Mesenchymal stem cell (in vitro differentiated cells and primary cell): ENCODE data around the gene NAT10.

Experiments
- DNase-seq: peaks from one replicate; pipeline ENCODE4 v3.0.0-alpha.2; 2013
- H2AFZ ChIP-seq: one replicate; pipeline ENCODE4 v1.6.1; 2013; ENCODE audit warnings: low read depth, mild to moderate bottlenecking, control low read depth, inconsistent platforms, low read length, moderate library complexity
- H2AK5ac ChIP-seq: 2 replicates; pipeline ENCODE4 v1.6.1; 2013; ENCODE audit warnings: low read length, moderate library complexity, mild to moderate bottlenecking, inconsistent platforms; ENCODE audit not compliant: severe bottlenecking
- H2BK120ac ChIP-seq: one replicate; pipeline ENCODE4 v1.6.1; 2013; ENCODE audit warnings: low read depth, mild to moderate bottlenecking, inconsistent platforms, low read length, moderate library complexity
- H2BK12ac ChIP-seq, 2 experiments: one replicate each; pipeline ENCODE4 v1.6.1; 2013; ENCODE audit warnings: inconsistent platforms in 2 of 2, low read length in 2 of 2, mild to moderate bottlenecking in 2 of 2, moderate library complexity in 2 of 2, control low read depth in 1 of 2
- H2BK15ac ChIP-seq: one replicate; pipeline ENCODE4 v1.6.1; 2013; ENCODE audit warnings: mild to moderate bottlenecking, low read depth, inconsistent platforms; ENCODE audit not compliant: poor library complexity, severe bottlenecking
- H2BK5ac ChIP-seq: 2 replicates; pipeline ENCODE4 v1.6.1; 2013; ENCODE audit warnings: low read depth, mild to moderate bottlenecking, low read length, control low read depth, inconsistent platforms; ENCODE audit not compliant: poor library complexity, severe bottlenecking
- H3K14ac ChIP-seq, 2 experiments: one replicate each; pipeline ENCODE4 v1.6.1; 2013; ENCODE audit warnings: inconsistent platforms in 2 of 2, low read length in 2 of 2, control low read depth in 1 of 2, mild to moderate bottlenecking in 1 of 2, moderate library complexity in 1 of 2
- H3K18ac ChIP-seq, 2 experiments: one replicate each; pipeline ENCODE4 v1.6.1; 2013; ENCODE audit warnings: inconsistent platforms in 2 of 2, low read length in 2 of 2, control low read depth in 1 of 2, low read depth in 1 of 2, mild to moderate bottlenecking in 1 of 2
- H3K23ac ChIP-seq, 2 experiments: one replicate each; pipeline ENCODE4 v1.6.1; 2013; ENCODE audit warnings: inconsistent platforms in 2 of 2, low read length in 2 of 2, mild to moderate bottlenecking in 2 of 2, moderate library complexity in 2 of 2, control low read depth in 1 of 2
- H3K27ac ChIP-seq: 2 replicates; pipeline ENCODE4 v1.5.1; 2013; ENCODE audit warnings: mild to moderate bottlenecking, moderate library complexity, low read length, control low read depth, inconsistent platforms; ENCODE audit not compliant: poor library complexity, severe bottlenecking
- H3K27me3 ChIP-seq, 2 experiments: 2 replicates each; pipeline versions ENCODE4 v1.6.1 to v1.7.0; 2013; ENCODE audit warnings: low read length in 2 of 2, mild to moderate bottlenecking in 2 of 2, moderate library complexity in 2 of 2, control low read depth in 1 of 2, inconsistent platforms in 1 of 2; ENCODE audit not compliant: control insufficient read depth in 1 of 2, insufficient read depth in 1 of 2
- H3K36me3 ChIP-seq, 2 experiments: 2 replicates each; pipeline versions ENCODE4 v1.6.1 to v1.7.0; 2013; ENCODE audit warnings: low read length in 2 of 2, control low read depth in 1 of 2, inconsistent platforms in 1 of 2, low read depth in 1 of 2, mild to moderate bottlenecking in 1 of 2; ENCODE audit not compliant: insufficient read depth in 2 of 2, control insufficient read depth in 1 of 2
- H3K4ac ChIP-seq, 2 experiments: one replicate each; pipeline ENCODE4 v1.6.1; 2013; ENCODE audit warnings: inconsistent platforms in 2 of 2, low read length in 2 of 2, mild to moderate bottlenecking in 2 of 2, moderate library complexity in 2 of 2, control low read depth in 1 of 2, low read depth in 1 of 2
- H3K4me1 ChIP-seq: 2 replicates; pipeline ENCODE4 v1.6.1; 2013; ENCODE audit warnings: low read depth, low read length, control low read depth; ENCODE audit not compliant: control insufficient read depth, insufficient read depth
- H3K4me2 ChIP-seq: 2 replicates; pipeline ENCODE4 v1.6.1; 2013; ENCODE audit warnings: low read length, mild to moderate bottlenecking, inconsistent platforms; ENCODE audit not compliant: poor library complexity, severe bottlenecking
- H3K4me3 ChIP-seq, 2 experiments: 2 replicates each; pipeline versions ENCODE4 v1.5.1 to v1.7.0; 2013; ENCODE audit warnings: low read length in 2 of 2, mild to moderate bottlenecking in 2 of 2, control low read depth in 1 of 2, low read depth in 1 of 2; ENCODE audit not compliant: insufficient read depth in 1 of 2
- H3K79me1 ChIP-seq: replicated peaks from 2 replicates; pipeline ENCODE4 v1.6.1; 2013; ENCODE audit warnings: mild to moderate bottlenecking, control low read depth, low read length, inconsistent platforms; ENCODE audit not compliant: poor library complexity, severe bottlenecking
- H3K9ac ChIP-seq: 2 replicates; pipeline ENCODE4 v1.7.0; 2013; ENCODE audit warnings: mild to moderate bottlenecking, low read length, moderate library complexity
- H3K9me3 ChIP-seq: 2 replicates; pipeline ENCODE4 v1.7.0; 2013; ENCODE audit warnings: mild to moderate bottlenecking, low read length; ENCODE audit not compliant: control insufficient read depth
- H4K8ac ChIP-seq: one replicate; pipeline ENCODE4 v1.6.1; 2013; ENCODE audit warnings: inconsistent platforms, mild to moderate bottlenecking, low read length, moderate library complexity
- H4K91ac ChIP-seq: one replicate; pipeline ENCODE4 v1.6.1; 2013; ENCODE audit warnings: mild to moderate bottlenecking, low read length, inconsistent platforms
- WGBS: methylation state at CpG from one replicate; pipeline ENCODE4 v1.1.7; 2013; ENCODE audit warnings: mixed read lengths; 5-methylcytosine and 5-hydroxymethylcytosine counted together

NAT10 gene

DNA sequence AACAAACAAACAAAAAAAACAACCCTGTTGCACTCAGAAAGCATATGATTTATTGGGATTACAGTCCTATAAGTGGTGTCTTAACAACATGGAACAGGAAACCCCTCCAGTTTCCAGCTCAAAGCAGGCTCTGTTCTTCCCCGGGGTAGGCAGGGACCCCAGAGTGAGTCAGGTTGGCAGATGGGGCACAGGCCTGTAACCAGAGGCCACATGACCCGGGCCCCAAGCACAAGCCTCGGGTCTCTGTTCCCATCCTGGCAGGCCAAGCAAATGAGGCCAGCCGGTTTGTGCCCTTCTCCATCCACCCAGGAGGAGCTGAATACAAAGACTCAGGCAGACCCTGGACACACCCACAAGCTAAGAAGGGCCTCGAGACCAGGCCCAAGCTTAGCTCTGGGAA lies 75.8 kb downstream of the NAT10 start:
- peaks cover 0 to 8% of the 10 kb centered on the region in 2 experiments for H3K27me3 ChIP-seq
- H3K4me3 ChIP-seq = no peak overlapping the region
- H2BK12ac ChIP-seq = no peak overlapping the region
- no peak overlapping the region for H3K27ac ChIP-seq
- H3K23ac ChIP-seq = no peak overlapping the region
- H2BK120ac ChIP-seq = no peak overlapping the region
- H3K36me3 ChIP-seq = peaks cover 0 to 17% of the 10 kb centered on the region in 2 experiments
- H4K8ac ChIP-seq = no peak overlapping the region
- no peak overlapping the region for H2AFZ ChIP-seq
- H3K18ac ChIP-seq = no peak overlapping the region
- H2BK15ac ChIP-seq = no peak overlapping the region
- WGBS = 67% methylated on average over 5 of the region's 5 CpGs
- H2BK5ac ChIP-seq = no peak overlapping the region
- H3K4ac ChIP-seq = no peak overlapping the region
- H3K9ac ChIP-seq = no peak overlapping the region
- H3K9me3 ChIP-seq = no peaks in the 10 kb centered on the region
- DNase-seq = no peak
- no peak overlapping the region for H3K14ac ChIP-seq
- no peak overlapping the region for H3K4me2 ChIP-seq
- no peak overlapping the region for H2AK5ac ChIP-seq
- H3K4me1 ChIP-seq = peaks cover 7% of the 10 kb centered on the region
- peaks cover 45% of the 10 kb centered on the region for H3K79me1 ChIP-seq
- H4K91ac ChIP-seq = no peak overlapping the region

DNA sequence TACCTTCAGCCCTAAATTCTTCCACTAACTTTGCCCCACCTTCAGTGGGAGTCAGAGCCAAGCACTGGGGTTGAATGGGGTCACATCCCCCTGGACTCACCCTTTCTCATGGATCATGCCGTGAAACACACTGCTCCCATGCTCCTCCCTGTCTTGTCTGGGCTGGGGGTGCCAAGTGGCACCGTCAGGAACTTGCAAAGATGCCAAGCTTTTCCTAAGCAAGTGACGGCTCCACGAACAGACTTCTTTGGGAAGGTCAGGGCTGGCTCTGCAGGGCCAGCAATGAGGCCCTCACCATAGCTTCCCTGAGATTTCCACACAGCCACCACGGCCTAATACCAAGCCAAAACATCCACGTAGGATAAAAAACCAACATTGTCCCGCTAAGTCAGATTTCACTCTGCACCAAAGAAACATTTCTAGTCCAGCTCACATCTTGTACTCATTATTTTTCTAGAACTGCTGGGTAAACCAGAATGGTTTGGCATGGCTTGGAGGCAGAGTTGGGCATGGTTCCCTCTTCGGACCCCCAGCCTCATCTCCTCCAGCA lies 76.5 kb downstream of the NAT10 start:
- Histone ChIP-seq H4K8ac (peak overlapping the region; percentile 33), H2BK120ac (no peak overlapping the region), H2AFZ (no peak overlapping the region), H2BK12ac (no peak overlapping the region), H2AK5ac (no peak overlapping the region), H3K36me3 (peaks cover 0 to 20% of the 10 kb centered on the region in 2 experiments), H2BK15ac (no peak overlapping the region), H3K14ac (no peak overlapping the region), H3K27ac (no peak overlapping the region), H3K18ac (no peak overlapping the region), H3K27me3 (peaks cover 0 to 9% of the 10 kb centered on the region in 2 experiments), H3K4me2 (no peak overlapping the region), H3K9ac (no peak overlapping the region), H3K4me1 (peaks cover 8% of the 10 kb centered on the region), H3K4me3 (no peak overlapping the region), H3K79me1 (peaks cover 50% of the 10 kb centered on the region), H3K23ac (no peak overlapping the region), H4K91ac (peak overlapping the region; percentile 20), H3K4ac (no peak overlapping the region), H3K9me3 (no peaks in the 10 kb centered on the region), H2BK5ac (no peak overlapping the region)
- no peak for DNase-seq
- 93% methylated on average over 7 of the region's 8 CpGs for WGBS

DNA sequence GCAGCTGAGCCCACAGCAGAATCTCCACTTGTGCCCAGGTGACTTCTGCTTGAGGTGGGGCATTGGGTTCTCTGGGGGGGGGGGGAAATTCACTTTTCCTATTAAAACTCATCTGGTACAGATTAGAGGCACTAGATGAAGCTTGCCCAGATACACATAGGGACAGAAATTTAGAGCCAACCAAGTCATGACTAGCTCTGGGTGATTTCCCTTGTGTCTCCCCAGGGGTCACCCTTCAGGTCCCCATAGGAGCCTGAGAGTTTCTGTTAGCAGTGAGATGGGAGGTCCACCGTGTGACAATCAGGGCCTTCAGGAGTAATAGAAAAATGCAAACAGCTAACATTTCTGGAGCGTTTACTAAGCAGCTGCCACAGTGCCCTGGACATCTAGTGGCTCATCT lies 77.0 kb downstream of the NAT10 start:
- Histone ChIP-seq H3K36me3 (peaks cover 0 to 22% of the 10 kb centered on the region in 2 experiments), H3K27ac (no peak overlapping the region), H2AFZ (no peak overlapping the region), H3K4me1 (peaks cover 8% of the 10 kb centered on the region), H4K8ac (no peak overlapping the region), H3K9ac (no peak overlapping the region), H3K14ac (no peak overlapping the region), H3K4me2 (no peak overlapping the region), H3K27me3 (peaks cover 0 to 9% of the 10 kb centered on the region in 2 experiments), H4K91ac (no peak overlapping the region), H3K18ac (no peak overlapping the region), H2BK12ac (no peak overlapping the region), H3K4ac (no peak overlapping the region), H2BK120ac (no peak overlapping the region), H3K23ac (no peak overlapping the region), H2AK5ac (no peak overlapping the region), H2BK15ac (no peak overlapping the region), H3K79me1 (peaks cover 51% of the 10 kb centered on the region), H3K9me3 (no peaks in the 10 kb centered on the region), H2BK5ac (no peak overlapping the region), H3K4me3 (no peak overlapping the region)
- 91% methylated on average over 2 of the region's 2 CpGs for WGBS
- no peak for DNase-seq

DNA sequence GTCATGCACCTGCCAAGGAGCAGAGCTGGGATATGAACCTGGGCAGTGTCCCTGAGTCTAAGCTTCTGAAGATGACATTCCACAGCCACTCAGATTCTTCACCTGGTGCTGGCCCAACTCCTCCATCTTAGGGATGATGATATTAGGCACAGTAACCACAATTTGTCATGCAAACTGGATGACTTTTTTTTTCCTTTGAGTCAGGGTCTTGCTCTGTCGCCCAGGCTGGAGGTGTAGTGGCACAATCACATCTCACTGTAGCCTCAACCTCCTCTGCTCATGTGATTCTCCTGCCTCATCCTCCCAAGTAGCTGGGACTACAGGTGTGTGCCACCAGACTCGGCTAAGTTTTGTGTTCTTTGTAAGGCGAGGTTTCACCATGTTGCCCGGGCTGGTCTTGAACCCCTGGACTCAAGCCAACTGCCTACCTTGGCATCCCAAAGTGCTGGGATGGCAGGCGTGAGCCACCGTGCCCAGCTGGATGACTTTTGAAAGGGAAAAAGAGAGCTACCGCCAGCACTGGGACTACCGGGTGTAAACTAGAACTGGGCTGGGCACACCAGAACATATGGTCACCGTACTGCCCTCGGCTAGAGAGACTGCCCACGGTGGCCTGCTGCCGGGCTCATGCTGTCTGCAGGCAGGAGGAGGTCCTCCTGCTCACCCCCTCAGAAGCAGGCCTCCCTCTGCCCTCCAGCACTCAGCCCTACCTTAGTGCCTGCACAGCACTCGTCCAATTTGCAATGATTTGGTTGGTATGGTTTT lies 77.7 kb downstream of the NAT10 start:
- H2BK15ac ChIP-seq = no peak overlapping the region
- no peak overlapping the region for H4K91ac ChIP-seq
- no peak for DNase-seq
- H3K4me2 ChIP-seq = no peak overlapping the region
- H3K9me3 ChIP-seq = no peaks in the 10 kb centered on the region
- H3K79me1 ChIP-seq = peaks cover 50% of the 10 kb centered on the region
- no peak overlapping the region for H2AK5ac ChIP-seq
- H3K14ac ChIP-seq = no peak overlapping the region
- no peak overlapping the region for H2BK120ac ChIP-seq
- no peak overlapping the region for H3K18ac ChIP-seq
- no peak overlapping the region for H3K4ac ChIP-seq
- no peak overlapping the region for H3K4me3 ChIP-seq
- no peak overlapping the region for H3K23ac ChIP-seq
- peaks cover 8% of the 10 kb centered on the region for H3K4me1 ChIP-seq
- no peak overlapping the region for H3K27ac ChIP-seq
- H3K27me3 ChIP-seq = peaks cover 0 to 9% of the 10 kb centered on the region in 2 experiments
- H2BK5ac ChIP-seq = no peak overlapping the region
- peaks cover 0 to 22% of the 10 kb centered on the region in 2 experiments for H3K36me3 ChIP-seq
- H3K9ac ChIP-seq = no peak overlapping the region
- WGBS = 90% methylated on average over 13 of the region's 13 CpGs
- H2AFZ ChIP-seq = no peak overlapping the region
- H4K8ac ChIP-seq = no peak overlapping the region
- H2BK12ac ChIP-seq = no peak overlapping the region
